ENCODE measurements around the gene PRELID1.

Gene PRELID1

DNA sequence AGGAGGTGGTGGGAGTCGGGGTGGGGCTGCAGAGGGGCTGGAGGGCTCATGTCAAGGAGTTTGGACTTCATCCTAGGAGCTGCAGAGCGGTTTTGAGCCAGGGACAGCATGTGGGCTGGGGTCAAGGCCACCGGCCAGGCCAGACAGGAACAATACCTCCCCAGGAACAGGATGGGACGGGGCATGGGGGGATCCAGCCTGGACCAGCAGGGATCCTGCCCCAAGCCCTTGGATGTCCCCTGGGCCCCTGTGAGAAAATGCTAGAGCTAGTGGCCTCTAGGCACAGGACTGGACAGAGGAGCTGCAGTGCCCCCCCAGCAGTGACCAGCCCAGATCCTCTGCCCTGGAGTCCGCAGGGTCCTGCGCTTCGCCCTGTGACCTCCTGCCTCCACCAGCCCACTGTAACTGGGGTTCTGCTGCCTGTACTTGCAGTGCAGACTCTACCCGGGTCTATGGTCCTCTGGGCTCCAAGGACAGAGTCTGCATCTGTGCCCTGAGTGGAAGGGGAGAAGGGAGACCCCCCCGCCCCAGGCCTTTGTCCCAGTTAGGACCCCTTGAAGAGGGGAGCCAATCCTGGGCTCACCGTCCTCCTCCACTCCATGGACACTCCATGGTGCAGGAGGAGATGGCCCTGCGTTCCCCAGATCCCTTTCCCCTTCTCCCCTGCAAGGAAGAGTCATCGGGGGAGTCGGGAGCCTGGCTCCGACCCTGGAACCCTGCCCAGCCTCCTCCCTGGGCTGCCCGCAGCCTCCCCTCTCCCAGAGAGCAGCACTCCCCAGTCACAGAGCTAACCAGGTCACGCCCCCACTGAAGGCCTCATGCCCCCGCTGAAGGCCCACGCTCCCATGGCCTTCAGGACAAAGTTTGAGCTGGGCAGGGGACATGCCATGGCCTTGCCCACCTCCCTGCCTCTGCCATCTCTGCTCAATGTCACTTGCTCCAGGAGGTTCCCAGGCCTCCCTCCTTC, 11.1 kb downstream of the PRELID1 start:
- no peak for DNase-seq (ENCODE audit: low read depth)

DNA sequence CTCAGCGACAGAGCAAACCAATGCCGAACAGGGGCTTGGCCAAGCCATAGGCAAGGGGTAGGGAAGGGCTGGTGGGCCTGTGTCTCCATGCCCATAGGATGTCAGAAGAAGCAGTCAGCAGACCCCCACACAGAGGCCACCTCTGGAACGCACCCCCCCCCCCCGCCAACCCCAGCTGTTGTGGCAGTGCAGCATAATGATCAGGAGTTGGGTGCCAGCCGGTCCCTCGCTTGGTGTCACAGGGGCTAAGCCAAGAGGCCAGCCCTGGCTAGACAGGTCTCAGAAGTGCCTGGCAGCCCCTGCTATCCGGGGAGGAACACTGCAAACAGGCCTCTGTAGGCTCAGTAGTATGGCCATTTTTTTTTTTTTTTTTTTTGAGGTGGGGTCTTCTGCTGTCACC, 11.8 kb downstream of the PRELID1 start:
- no peak for DNase-seq (ENCODE audit: low read depth)

DNA sequence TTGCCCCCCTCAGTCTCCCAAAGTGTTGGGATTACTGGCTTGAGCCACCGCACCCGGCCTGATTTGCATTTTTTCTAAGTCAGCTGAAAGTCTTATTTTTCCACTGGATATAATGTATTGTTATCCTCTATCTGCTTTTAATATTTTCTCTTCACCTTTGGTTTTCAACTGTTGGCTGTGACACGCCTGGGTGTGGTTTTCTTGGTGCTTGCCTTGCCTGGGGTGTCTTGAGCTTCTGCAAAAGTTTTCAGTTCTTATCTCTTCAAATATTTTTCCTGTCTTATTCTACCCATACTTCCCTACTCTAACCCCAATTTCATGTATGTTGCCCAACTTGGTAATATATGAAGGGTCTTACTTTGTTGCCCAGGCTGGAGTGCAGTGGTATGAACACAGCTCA, 12.4 kb downstream of the PRELID1 start:
- DNase-seq (ENCODE audit: low read depth): no peak

DNA sequence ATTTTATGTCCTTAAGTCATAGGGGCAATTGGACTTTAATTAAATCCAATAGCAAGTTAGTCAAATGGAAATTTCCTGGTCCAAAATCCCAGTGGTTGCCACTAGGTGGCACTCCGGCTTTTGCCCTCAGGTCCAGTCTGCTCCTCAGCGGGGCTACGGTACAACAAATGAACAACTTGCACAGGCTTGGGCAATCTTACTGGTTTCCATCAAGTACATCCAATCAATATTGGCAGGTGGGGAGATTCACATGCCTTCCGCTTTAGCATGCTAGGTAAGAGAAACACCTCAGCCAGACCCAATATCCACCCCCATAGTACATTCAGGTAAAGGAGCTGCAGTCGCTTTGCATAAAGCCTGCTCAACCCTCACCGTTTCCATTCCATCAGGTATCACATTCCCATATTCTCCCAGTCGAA, 14.4 kb downstream of the PRELID1 start:
- no peak for DNase-seq (ENCODE audit: low read depth)

DNA sequence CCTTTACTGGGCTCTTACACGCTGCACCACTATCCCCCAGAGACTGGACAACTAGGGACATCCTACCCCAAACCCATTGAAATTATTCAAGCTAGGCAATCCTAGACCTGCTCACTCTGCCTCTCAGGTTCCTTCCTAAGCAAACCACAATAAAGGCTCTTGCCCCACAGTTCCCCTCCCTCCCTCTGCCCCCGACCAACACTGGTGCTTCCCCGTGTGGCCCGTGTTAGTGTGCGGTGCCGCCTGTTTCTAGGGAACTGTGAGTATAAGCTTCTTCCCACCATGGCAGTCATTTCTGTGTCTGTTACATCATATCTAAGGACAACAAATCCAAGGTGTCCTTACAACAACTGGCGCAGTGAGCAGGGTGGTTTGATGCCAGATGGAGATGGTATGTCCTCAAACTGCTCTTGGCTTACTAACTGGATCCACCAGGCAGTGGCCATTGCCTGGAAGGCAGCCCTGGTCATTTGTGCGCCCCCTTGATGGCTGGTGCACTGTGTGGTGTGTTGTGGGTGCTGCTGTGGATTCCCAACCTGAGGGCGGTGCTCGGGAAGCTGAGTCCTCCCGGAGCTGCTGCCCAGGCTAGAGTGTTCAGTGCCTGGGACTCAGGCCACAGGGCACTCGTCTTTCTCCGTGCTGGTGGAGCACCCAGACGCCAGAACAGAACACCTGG, 16.5 kb downstream of the PRELID1 start:
- no peak for DNase-seq (ENCODE audit: low read depth)

DNA sequence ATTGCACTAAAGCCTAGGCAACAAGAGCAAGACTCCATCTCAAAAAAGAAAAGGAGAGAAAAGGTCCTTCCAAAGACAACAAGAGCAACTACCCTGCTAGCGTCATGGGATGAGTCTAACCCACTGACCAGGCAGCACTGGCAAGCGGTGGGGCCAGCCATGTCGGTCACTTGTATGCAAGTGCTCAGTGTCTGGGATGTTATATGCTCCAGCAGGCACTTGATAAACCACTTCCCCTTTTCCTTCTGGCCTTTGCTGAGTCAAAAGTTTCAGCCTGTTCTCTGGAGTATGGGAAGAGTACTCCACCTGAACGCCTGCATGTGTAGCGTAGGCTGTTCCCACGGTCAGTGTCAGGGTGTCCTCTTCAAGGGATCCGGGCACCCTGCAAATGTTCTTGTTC, 17.3 kb downstream of the PRELID1 start:
- DNase-seq (ENCODE audit: low read depth): no peak

DNA sequence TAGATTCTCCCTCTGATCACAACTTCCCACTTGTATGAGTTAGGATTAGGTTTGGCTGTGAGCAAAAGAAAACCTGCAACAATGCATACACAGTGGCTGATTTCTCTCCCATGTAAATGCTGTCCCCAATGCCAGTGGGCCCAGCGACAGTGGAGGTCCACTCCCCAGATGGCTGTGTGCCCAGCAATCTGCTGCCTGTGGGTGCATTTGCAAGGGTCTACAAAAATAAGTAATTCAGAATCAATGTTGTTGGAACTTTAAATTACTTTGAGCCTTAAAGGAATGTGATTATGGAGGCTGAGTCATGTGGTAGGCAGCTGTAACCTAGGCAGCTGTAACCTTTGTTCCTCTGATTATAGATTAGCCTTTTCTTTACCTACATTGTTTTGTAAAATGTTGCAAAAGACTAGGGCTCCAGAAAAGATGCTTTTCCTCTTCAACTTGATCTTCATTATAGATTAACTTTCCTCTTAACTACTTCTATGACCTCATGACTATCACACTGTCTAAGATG, 22.3 kb downstream of the PRELID1 start:
- no peak for DNase-seq (ENCODE audit: low read depth)

DNA sequence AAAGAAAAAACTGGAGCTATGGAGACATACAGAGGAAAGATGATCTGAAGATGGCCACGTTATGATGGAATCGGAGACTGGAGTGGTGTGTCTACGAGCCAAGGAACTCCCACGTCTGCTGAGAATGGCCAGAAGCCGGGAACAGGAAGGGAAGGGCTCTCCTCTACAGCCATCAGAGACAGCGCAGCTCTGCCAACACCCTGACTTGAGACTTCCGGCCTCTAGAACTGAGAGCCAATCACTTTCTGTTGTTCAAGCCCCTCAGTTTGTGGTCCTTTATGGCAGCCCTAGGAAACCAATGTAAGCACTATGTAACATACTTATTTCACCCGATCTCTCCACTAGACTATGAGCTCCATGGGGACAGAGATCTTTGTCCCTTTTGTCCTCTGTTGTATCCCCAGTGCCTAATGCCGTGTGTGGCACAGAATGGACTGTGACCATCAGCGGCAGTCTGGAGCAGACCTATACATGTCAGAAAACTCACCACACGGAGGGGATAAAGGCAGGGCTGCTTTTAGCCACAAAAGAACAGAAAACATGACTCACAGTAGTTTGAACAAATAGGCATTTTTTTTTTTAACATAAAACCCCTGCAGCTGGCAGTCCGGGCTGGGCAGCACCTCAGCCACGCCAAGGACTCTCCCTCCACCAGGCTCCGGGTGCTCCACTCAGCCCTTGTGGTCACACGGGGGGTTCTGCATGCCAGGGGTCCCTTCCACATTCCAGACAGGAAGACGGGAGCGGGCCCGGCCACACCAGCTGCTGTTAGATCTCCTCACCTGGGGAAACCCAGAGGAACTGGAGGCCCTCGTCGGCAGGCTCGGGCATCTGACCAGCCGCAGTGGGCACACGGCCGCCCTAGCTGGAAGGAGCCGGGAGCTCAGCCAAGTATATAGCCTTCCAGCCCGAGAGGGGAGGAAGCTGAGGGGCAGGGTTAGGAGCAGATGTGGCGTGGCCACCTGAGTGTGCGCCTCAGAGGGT, 24.2 kb downstream of the PRELID1 start:
- DNase-seq (ENCODE audit: low read depth): no peak

DNA sequence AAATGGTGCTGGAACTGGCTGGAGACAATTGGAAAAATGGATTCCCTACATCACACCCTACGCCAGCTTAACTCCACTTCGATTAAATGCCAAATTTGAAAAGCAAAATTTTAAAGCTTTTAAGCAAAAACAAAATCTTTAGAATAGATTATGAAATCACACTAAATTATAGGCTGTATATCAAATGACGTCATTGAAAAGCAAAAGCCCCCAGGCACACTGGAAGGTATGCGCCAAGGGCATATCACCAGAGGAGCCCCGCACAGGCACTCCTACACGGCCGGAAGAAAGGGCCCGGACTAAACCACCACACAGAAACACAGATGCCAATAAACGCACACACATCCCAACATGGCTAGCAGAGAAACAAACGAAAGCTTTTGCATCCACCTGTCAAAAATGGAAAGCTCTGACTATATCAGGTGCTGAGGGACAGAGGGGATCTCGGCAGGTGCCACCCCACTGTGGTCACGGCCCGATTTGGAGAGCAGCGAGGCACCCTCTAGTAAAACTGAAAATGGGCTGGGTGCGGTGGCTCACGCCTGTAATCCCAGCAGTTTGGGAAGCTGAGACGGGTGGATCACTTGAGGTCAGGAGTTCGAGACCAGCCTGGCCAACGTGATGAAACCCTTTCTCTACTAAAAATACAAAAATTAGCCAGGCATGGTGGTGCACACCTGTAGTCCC, 25.1 kb downstream of the PRELID1 start:
- DNase-seq (ENCODE audit: low read depth): no peak

DNA sequence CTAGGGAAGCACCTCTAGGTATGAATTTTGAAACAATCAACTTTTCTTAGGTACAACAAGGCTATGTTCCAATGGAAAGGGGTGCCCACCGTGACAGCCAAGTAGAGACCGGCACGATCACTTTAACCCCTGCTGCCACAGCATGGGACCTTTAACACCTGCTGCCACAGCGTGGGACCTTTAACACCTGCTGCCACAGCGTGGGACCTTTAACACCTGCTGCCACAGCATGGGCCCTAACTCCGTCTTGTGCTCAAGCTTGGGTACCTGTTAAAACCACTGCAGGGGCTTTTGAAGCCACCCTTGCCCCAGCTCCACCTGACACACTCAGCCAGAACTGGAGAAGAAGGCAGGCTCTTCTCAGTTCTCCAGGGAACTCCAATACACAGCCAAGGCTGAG, 26.3 kb downstream of the PRELID1 start:
- DNase-seq (ENCODE audit: low read depth): no peak

DNA sequence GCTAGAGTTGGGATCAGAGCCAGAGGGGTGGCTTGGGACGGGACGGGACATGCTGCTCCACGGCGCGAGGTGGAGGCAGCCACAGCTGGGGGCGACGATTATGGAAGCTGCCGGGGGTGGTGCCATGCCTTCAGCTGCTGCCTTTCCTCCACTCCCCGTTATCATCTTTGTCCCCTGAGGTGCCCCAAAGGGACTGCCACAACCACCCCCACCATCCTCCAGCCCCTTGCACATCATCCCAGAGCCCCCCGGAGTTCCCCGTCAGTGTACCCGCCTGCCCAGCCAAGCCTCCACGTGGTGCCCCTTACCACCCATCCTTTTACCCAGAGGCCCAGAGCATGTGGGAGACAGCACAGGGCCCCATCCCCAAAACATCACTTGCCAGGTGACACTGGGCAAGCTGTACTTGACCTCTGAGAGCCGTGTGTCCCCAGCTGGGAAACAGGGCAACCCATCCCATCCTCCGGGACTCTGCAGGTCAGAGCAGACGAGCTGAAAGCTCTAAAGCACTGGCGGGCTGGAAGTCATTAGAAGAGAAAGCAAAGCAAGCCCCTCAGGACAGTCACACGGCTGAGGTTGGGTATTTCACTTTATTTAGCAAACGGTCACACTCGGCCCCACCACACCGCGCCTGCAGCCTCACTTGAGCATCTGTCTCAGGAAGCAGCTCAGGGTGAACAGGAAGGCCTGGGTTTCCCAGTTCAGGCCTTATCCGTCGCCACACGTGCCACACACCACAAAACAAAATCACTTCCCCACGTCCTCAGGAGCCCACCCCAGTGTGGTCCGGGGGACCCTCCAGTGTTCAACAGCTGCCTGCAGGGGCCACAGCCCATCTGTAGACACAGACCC, 27.6 kb downstream of the PRELID1 start:
- DNase-seq (ENCODE audit: low read depth): no peak

DNA sequence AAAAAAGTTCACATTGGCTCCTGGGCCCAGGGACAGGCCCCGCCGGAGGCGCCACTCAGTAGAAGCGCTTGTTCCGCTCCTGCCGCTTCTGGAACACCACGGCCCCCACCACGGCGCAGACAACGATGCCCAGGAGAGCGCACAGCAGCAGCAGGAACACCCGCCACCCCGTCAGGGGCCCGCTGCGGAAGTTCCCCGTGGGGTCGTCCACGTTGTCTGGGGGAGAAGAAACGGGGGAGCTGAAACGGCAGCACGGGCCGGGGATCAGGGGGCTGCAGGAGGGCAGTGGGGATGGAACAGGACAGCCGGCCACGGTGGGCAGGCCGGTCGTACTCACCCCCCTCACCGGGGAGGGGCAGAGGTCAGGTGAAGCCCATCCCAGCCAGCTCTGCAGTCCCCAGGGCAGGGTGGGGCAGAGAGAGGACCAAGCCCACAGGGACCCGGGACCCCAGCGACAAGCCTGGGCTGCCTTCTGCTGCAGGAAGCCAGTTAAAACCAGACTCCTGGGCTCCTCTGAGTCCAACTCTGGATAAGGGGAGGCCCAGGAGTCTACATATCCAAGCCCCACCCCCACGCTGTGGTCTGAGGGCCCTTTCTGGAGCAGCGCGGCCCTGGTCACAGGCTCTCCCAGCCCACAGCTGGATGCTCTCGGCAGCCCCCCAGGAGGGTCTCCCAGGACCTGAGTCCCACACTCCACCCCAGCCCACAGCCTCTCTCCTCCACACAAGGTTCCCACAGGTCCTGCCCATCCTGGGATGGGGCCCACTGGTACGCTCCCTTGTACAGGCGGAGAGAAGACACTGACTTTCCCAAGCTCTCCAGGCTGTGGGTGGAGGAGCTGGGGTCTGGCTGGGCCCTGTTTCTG, 28.7 kb downstream of the PRELID1 start:
- no peak for DNase-seq (ENCODE audit: low read depth)

DNA sequence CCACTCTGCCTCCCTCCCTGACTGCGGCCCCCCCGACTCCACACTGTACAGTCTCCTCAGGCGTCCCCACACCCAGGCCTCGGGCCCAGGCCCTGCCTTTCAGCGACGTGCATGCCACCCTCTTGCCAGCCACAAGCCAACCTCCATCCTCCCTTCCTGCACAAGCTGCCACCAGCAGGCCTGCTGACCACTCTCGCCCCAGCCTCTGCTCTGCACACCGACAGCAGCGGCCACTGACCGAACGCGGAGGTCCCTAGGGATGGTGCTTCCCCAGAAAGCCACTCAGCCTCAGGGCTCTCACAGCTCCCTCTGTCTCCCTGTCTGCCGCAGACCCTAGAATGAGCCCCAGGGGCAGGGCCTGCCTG, 29.3 kb downstream of the PRELID1 start:
- DNase-seq (ENCODE audit: low read depth): no peak

DNA sequence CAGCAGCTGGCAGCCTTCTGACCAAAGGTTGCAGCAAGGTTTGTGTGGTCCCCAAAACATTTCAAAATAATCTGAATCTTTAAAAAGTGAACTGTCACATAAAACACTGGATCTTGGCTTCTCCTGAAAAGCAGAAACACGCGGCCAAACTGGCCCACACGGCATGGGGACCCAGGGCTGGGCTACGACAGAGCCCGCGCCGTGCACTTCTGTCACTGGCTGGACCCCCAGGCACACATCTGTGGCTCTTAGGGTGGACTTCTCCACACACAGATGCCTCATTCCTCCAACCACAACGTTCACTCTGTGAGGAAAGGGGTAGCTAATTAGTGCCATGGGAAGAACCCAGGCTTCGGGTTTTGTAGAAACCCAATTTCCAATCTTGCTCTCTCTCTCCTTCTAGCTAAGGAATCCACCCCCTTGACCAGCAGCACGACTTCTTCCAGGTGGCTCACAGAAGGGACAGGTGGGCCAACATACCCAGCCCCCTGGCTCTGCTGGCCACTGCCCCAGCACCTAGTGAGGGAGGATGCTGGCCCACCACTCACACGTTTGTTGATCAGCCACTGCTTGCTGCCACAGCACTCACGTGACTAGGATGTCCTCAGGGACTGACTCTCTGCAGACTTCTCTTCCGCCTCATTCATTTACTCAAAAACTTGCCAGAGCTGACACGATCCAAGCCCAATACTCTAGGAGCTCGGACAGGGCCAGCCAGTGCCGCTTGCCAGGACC, 30.0 kb downstream of the PRELID1 start:
- DNase-seq (ENCODE audit: low read depth): no peak

DNA sequence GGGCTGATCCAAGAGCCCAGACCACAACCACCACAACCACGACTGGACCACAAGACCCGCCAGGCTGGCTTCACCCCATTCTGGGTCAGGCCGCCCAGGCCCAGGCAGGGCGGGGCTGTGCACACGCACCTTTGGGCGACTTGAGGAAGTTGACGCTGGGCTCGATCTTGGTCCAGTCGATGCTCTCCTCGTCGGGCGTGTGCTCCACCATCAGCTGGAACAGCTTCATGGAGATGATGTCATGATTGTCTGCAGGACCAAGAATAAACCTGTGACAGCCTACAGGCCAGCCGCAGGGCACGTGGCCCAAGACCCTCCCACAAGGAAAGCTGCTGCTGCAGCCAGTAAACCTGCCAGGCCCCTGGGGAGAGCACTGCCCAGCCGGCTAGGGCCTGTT, 30.6 kb downstream of the PRELID1 start:
- DNase-seq (ENCODE audit: low read depth): no peak

DNA sequence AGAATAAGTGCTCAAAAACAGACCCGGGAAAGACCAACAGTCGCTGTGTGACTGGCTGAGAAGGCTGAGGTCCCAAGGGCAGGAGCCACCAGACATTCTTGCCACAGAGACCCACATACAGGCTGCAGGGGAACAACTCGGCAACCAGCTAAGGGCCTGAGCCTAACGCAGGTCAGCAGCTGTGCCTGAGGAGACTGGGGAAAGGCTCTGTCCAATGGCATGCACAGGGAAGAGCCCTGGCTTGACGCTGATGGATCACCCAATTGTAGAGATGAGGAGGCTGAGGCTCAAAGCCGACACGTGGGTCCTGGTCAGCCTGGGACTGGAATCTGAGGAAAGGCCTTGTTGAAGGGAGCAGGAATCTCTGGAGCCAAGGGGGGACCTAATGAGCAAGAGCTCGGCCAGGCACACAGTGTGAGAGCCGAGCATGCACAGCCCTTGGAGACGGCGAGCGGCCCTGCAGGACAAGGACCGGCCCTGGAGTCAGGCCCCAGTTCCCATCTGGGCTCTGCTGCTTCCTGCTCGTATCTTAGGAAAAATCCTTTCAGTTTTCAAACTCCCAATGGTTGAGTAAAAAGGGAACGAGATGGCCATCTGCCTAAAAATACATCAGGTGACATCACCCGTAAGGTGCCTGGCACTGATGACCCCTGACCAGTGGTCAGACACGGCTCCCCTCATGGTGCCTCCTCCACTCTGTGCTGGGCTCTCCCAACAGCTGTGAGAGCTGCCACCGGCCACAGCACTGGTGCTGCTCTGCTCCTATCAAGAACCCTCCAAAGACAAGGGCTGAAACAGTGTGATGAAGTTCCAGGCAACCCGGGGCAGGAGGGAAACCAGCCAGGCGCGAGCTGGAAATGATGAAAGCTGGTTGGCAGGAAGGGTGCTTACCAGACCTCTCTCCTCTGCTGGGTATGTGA, 31.4 kb downstream of the PRELID1 start:
- no peak for DNase-seq (ENCODE audit: low read depth)

DNA sequence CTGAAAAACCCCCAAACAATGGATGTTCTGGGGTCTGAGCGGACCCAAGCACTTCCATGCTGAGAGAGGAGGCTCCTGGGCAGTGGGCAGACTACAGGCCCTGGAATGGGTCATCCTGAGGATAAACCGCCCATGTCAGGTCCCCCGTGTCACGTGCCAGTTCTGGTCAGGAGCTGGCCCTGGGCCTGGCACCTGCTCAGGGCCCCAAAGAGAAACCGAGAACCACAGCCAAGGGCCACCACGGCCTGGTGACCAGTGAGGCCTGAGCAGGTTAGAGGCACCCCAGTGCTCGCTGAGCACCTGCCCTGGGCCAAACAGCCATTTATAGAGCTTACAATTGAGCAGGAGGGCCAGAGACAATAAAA, 32.1 kb downstream of the PRELID1 start:
- no peak for DNase-seq (ENCODE audit: low read depth)

DNA sequence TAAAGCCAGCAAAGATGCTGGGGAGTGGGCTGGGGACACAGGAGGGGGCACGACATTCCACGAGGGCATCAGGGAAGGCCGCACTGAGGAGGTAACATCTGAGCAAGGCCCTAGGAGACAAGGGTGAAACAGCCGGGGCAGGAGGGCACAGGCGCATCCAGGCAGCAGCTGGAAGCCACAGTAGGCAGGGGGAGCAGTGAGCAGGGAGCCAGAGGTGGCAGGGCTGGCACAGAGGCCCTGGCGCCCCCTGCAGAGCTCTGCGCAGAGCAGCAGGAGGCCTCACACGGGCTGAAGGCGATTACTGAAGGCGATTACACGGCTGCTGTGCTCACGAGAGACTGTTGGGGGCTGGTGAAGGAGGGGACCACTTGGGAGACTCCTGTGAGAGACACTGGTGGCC, 32.5 kb downstream of the PRELID1 start:
- DNase-seq (ENCODE audit: low read depth): no peak

Data from GM04503 (cell line).